ENCODE results near the gene DAP.

The DAP gene

GRCh38 chr5:10635257-10635866 lies 125.7 kb downstream of the DAP start:
- Histone ChIP-seq H3K4me3 (ENCODE audit: low read depth, low read length) (no peak overlapping the region), H3K36me3 (ENCODE audit: control insufficient read depth in 1 of 2, insufficient read depth in 2 of 2, low read length in 2 of 2) (peaks cover 5% of the 10 kb centered on the region in 2 experiments), H3K27ac (ENCODE audit: low read depth, low read length) (no peak overlapping the region), H3K9ac (ENCODE audit: low read length) (no peak overlapping the region), H3K23ac (ENCODE audit: low read length) (no peak overlapping the region), H3K27me3 (ENCODE audit: insufficient read depth, low read length) (no peaks in the 10 kb centered on the region), H3K9me3 (ENCODE audit: insufficient read depth, low read depth, low read length) (peaks cover 3% of the 10 kb centered on the region), H4K91ac (ENCODE audit: low read depth, low read length) (no peak overlapping the region), H2AK5ac (ENCODE audit: low read length) (no peak overlapping the region), H3K4ac (ENCODE audit: low read depth, low read length) (no peak overlapping the region), H3K4me1 (ENCODE audit: control insufficient read depth in 1 of 2, insufficient read depth in 2 of 2, low read length in 2 of 2) (peaks cover 0 to 3% of the 10 kb centered on the region in 2 experiments), H2BK5ac (ENCODE audit: low read depth, low read length, poor library complexity) (no peak overlapping the region), H4K8ac (ENCODE audit: low read depth, low read length) (no peak overlapping the region), H3K4me2 (ENCODE audit: low read length) (no peak overlapping the region), H3K79me2 (ENCODE audit: control insufficient read depth, insufficient read depth, low read length, poor library complexity) (no peaks in the 10 kb centered on the region), H2BK12ac (ENCODE audit: low read length) (no peak overlapping the region), H4K12ac (ENCODE audit: low read depth, low read length) (no peak overlapping the region), H3K79me1 (ENCODE audit: low read length) (no peaks in the 10 kb centered on the region), H3K14ac (ENCODE audit: low read length) (no peak overlapping the region), H3K18ac (ENCODE audit: low read length) (no peak overlapping the region), H2BK120ac (ENCODE audit: insufficient read depth, low read length, poor library complexity) (no peak overlapping the region), H2AFZ (ENCODE audit: insufficient read depth, low read length, poor library complexity) (no peak overlapping the region)
- DNase-seq, result peak; percentile 31 to 35
- no CpG with 5 or more reads among the region's 10 CpGs for WGBS (ENCODE audit: extremely low coverage, insufficient coverage, insufficient read length)

GRCh38 chr5:10634562-10634961 lies 126.5 kb downstream of the DAP start:
- Histone ChIP-seq H3K4ac (ENCODE audit: low read depth, low read length) (no peak overlapping the region), H4K91ac (ENCODE audit: low read depth, low read length) (no peak overlapping the region), H3K18ac (ENCODE audit: low read length) (no peak overlapping the region), H2BK120ac (ENCODE audit: insufficient read depth, low read length, poor library complexity) (no peak overlapping the region), H3K4me2 (ENCODE audit: low read length) (no peak overlapping the region), H2BK12ac (ENCODE audit: low read length) (no peak overlapping the region), H3K36me3 (ENCODE audit: control insufficient read depth in 1 of 2, insufficient read depth in 2 of 2, low read length in 2 of 2) (peaks cover 5% of the 10 kb centered on the region in 2 experiments), H3K4me3 (ENCODE audit: low read depth, low read length) (no peak overlapping the region), H4K12ac (ENCODE audit: low read depth, low read length) (no peak overlapping the region), H3K4me1 (ENCODE audit: control insufficient read depth in 1 of 2, insufficient read depth in 2 of 2, low read length in 2 of 2) (peaks cover 0 to 3% of the 10 kb centered on the region in 2 experiments), H3K27ac (ENCODE audit: low read depth, low read length) (no peak overlapping the region), H2AFZ (ENCODE audit: insufficient read depth, low read length, poor library complexity) (no peak overlapping the region), H3K27me3 (ENCODE audit: insufficient read depth, low read length) (no peaks in the 10 kb centered on the region), H3K79me2 (ENCODE audit: control insufficient read depth, insufficient read depth, low read length, poor library complexity) (no peaks in the 10 kb centered on the region), H3K9me3 (ENCODE audit: insufficient read depth, low read depth, low read length) (peaks cover 3% of the 10 kb centered on the region), H3K79me1 (ENCODE audit: low read length) (no peaks in the 10 kb centered on the region), H4K8ac (ENCODE audit: low read depth, low read length) (no peak overlapping the region), H2AK5ac (ENCODE audit: low read length) (no peak overlapping the region), H2BK5ac (ENCODE audit: low read depth, low read length, poor library complexity) (no peak overlapping the region), H3K23ac (ENCODE audit: low read length) (no peak overlapping the region), H3K14ac (ENCODE audit: low read length) (no peak overlapping the region), H3K9ac (ENCODE audit: low read length) (no peak overlapping the region)
- no CpG with 5 or more reads among the region's 2 CpGs for WGBS (ENCODE audit: extremely low coverage, insufficient coverage, insufficient read length)
- no peak for DNase-seq

- Histone ChIP-seq H3K23ac (ENCODE audit: low read length) (no peak overlapping the region), H3K27ac (ENCODE audit: low read depth, low read length) (no peak overlapping the region), H3K14ac (ENCODE audit: low read length) (no peak overlapping the region), H3K27me3 (ENCODE audit: insufficient read depth, low read length) (no peaks in the 10 kb centered on the region), H3K9ac (ENCODE audit: low read length) (no peak overlapping the region), H3K4me3 (ENCODE audit: low read depth, low read length) (no peak overlapping the region), H2AK5ac (ENCODE audit: low read length) (no peak overlapping the region), H3K18ac (ENCODE audit: low read length) (no peak overlapping the region), H2BK120ac (ENCODE audit: insufficient read depth, low read length, poor library complexity) (no peak overlapping the region), H2AFZ (ENCODE audit: insufficient read depth, low read length, poor library complexity) (no peak overlapping the region), H2BK5ac (ENCODE audit: low read depth, low read length, poor library complexity) (no peak overlapping the region), H3K9me3 (ENCODE audit: insufficient read depth, low read depth, low read length) (peaks cover 3% of the 10 kb centered on the region), H3K36me3 (ENCODE audit: control insufficient read depth in 1 of 2, insufficient read depth in 2 of 2, low read length in 2 of 2) (peaks cover 5% of the 10 kb centered on the region in 2 experiments), H3K4me1 (ENCODE audit: control insufficient read depth in 1 of 2, insufficient read depth in 2 of 2, low read length in 2 of 2) (peaks cover 0 to 3% of the 10 kb centered on the region in 2 experiments), H3K79me1 (ENCODE audit: low read length) (no peaks in the 10 kb centered on the region), H4K91ac (ENCODE audit: low read depth, low read length) (no peak overlapping the region), H2BK12ac (ENCODE audit: low read length) (no peak overlapping the region), H3K4me2 (ENCODE audit: low read length) (no peak overlapping the region), H3K79me2 (ENCODE audit: control insufficient read depth, insufficient read depth, low read length, poor library complexity) (no peaks in the 10 kb centered on the region), H3K4ac (ENCODE audit: low read depth, low read length) (no peak overlapping the region), H4K8ac (ENCODE audit: low read depth, low read length) (no peak overlapping the region), H4K12ac (ENCODE audit: low read depth, low read length) (no peak overlapping the region)
- DNase-seq, result no peak
- WGBS (ENCODE audit: extremely low coverage, insufficient coverage, insufficient read length), result no CpG with 5 or more reads among the region's 4 CpGs
Measured at GRCh38 chr5:10634050-10634449, 127.0 kb downstream of the DAP start.

DNA sequence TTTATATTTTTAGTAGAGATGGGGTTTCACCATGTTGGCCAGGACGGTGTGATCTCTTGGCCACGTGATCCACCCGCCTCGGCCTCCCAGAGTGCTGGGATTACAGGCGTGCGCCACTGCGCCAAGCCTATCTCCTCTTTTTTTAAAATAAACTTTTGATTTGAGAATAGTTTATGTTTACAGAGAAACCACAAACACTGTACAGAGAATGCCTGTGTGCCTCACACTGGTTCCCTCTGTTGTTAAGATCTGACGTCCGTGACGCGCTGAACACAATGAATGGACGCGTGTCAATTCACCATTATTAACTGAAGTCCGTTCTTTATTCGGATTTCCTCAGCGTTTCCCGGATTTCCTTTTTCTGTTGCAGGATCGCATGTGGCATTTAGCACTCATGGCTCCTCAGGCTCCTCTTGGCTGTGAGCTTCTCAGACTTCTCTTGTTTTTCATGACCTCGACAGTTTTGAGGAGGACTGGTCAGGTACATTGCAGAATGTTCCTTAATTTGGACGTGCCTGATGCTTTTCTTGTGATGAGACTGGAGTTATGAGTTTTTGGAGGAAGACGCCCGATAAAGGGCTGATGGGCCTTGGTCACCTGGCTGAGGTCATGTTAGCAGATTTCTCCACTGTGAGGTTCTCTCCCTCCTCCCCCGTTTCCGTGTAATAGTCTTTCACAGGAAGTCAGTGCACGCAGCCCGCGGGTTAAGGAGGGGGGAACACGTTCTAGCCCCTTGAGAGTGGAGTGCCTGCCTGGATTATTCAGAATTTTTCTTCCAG lies 127.6 kb downstream of the DAP start:
- Histone ChIP-seq H4K12ac (ENCODE audit: low read depth, low read length) (no peak overlapping the region), H3K4me1 (ENCODE audit: control insufficient read depth in 1 of 2, insufficient read depth in 2 of 2, low read length in 2 of 2) (peaks cover 0 to 3% of the 10 kb centered on the region in 2 experiments), H3K27ac (ENCODE audit: low read depth, low read length) (no peak overlapping the region), H2AK5ac (ENCODE audit: low read length) (no peak overlapping the region), H4K91ac (ENCODE audit: low read depth, low read length) (no peak overlapping the region), H4K8ac (ENCODE audit: low read depth, low read length) (no peak overlapping the region), H2BK12ac (ENCODE audit: low read length) (no peak overlapping the region), H3K9me3 (ENCODE audit: insufficient read depth, low read depth, low read length) (peaks cover 1% of the 10 kb centered on the region), H3K9ac (ENCODE audit: low read length) (no peak overlapping the region), H3K18ac (ENCODE audit: low read length) (no peak overlapping the region), H3K4me2 (ENCODE audit: low read length) (no peak overlapping the region), H3K23ac (ENCODE audit: low read length) (no peak overlapping the region), H3K36me3 (ENCODE audit: control insufficient read depth in 1 of 2, insufficient read depth in 2 of 2, low read length in 2 of 2) (peaks cover 3 to 5% of the 10 kb centered on the region in 2 experiments), H3K27me3 (ENCODE audit: insufficient read depth, low read length) (no peaks in the 10 kb centered on the region), H3K79me1 (ENCODE audit: low read length) (no peaks in the 10 kb centered on the region), H3K4me3 (ENCODE audit: low read depth, low read length) (no peak overlapping the region), H2BK5ac (ENCODE audit: low read depth, low read length, poor library complexity) (no peak overlapping the region), H2AFZ (ENCODE audit: insufficient read depth, low read length, poor library complexity) (no peak overlapping the region), H3K14ac (ENCODE audit: low read length) (no peak overlapping the region), H2BK120ac (ENCODE audit: insufficient read depth, low read length, poor library complexity) (no peak overlapping the region), H3K79me2 (ENCODE audit: control insufficient read depth, insufficient read depth, low read length, poor library complexity) (no peaks in the 10 kb centered on the region), H3K4ac (ENCODE audit: low read depth, low read length) (no peak overlapping the region)
- no CpG with 5 or more reads among the region's 28 CpGs for WGBS (ENCODE audit: extremely low coverage, insufficient coverage, insufficient read length)
- no peak for DNase-seq

Measured in trophoblast cell (in vitro differentiated cells and primary cell).